ENCODE measurements around the gene RFC4. TPM values are rescaled to one million over a fixed set of nuclear protein-coding genes. Genes with fewer than 3 reads are reported as not detected.

RFC4 gene
- total and polyA plus RNA-seq, 2 donors (not counting 3 experiments of a cell fraction or from before 2014, with no cell fraction given) = 6.2 to 33.7 TPM

DNA sequence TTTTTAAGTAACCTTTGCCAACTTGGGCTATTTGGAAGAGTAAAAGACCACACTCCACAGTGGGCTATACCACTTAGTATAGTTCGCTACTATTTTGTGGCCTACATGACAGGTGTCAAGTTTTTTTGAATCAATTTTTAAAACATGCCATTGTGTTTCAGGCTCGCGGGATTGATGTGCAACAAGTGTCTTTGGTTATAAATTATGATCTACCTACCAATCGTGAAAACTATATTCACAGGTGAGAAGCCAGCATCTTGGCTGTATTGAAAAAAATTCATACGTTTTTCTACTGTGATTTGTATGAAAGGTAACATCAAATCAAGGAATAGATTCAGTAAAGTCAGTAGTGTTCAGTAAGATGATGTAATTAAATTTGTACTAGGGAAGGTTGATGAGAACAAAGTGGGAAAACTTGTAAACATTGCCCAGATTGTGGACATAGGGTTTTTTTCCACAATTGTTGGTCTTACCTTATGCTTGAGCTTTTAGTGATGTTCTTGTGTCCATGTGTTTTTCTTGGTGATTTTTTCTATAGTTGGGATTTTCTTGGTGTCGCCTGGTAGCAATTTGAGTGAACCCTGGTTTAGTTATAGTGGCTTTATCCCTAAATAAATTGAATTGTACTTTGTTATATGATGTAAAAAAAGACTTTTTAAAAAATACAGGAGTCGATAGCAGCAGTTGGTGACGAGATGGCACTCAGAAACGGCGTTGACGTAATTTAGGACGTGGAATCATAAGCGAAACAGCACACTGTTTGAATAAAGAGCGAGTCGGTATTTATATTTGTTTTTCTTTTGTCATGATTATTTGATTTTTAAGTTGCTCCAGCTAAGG, 18.4 kb downstream of the RFC4 start:
- FAIRE-seq = no peak
- peaks cover 15% of the 10 kb centered on the region for H4K20me1 ChIP-seq (replicated peaks; ENCODE audit: control insufficient read depth, extremely low read depth, insufficient read depth, low read length)
- no peak for DNase-seq (ENCODE audit: low read depth, low spot score)
- H3K9me1 ChIP-seq (replicated peaks; ENCODE audit: control insufficient read depth, extremely low read depth, insufficient read depth, low read length) = no peaks in the 10 kb centered on the region
- H3K9ac ChIP-seq (replicated peaks; ENCODE audit: extremely low read depth, insufficient read depth, low read length) = no peak overlapping the region
- dilution Hi-C loops (cut with MboI; ENCODE audit: extremely low pct_ligation_motif_present, low sequenced_read_pairs) = no loop called here
- H3K4me1 ChIP-seq (ENCODE audit: control insufficient read depth, extremely low read depth, insufficient read depth, low read length) = peaks cover 22% of the 10 kb centered on the region
- ChIA-PET POLR2A (no interaction called here), CTCF (interaction anchor here (0.6 to 1.3 kb wide), 2 partner anchors 33 to 377 kb away, joined by 3 read pairs; no protein-coding TSS in a partner anchor)
- H3K79me2 ChIP-seq (ENCODE audit: control insufficient read depth, insufficient read depth, low read length) = peaks cover 51% of the 10 kb centered on the region
- BruUV-seq (replicated peaks) = no TSS peak
- peak; percentile 57 for TF ChIP-seq POLR2A (IDR thresholded peaks at IDR 0.05; ENCODE audit: low read depth, low read length)
- TF ChIP-seq, protein P1, sequence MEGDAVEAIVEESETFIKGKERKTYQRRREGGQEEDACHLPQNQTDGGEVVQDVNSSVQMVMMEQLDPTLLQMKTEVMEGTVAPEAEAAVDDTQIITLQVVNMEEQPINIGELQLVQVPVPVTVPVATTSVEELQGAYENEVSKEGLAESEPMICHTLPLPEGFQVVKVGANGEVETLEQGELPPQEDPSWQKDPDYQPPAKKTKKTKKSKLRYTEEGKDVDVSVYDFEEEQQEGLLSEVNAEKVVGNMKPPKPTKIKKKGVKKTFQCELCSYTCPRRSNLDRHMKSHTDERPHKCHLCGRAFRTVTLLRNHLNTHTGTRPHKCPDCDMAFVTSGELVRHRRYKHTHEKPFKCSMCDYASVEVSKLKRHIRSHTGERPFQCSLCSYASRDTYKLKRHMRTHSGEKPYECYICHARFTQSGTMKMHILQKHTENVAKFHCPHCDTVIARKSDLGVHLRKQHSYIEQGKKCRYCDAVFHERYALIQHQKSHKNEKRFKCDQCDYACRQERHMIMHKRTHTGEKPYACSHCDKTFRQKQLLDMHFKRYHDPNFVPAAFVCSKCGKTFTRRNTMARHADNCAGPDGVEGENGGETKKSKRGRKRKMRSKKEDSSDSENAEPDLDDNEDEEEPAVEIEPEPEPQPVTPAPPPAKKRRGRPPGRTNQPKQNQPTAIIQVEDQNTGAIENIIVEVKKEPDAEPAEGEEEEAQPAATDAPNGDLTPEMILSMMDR (IDR thresholded peaks at IDR 0.05; ENCODE audit: extremely low read depth in 1 of 2, insufficient read depth in 1 of 2, low read depth in 1 of 2, low read length in 2 of 2) = no peak
- intact Hi-C loops (cut with micrococcal nuclease) = loop anchor here (10.0 kb wide), 1 partner anchor 803 kb away; no protein-coding TSS in a partner anchor
- H3K27me3 ChIP-seq (ENCODE audit: control insufficient read depth in 2 of 2, insufficient read depth in 2 of 2, low read length in 2 of 2) = no peaks in the 10 kb centered on the region
- no peaks in the 10 kb centered on the region for H3K9me3 ChIP-seq (replicated peaks; ENCODE audit: control insufficient read depth, insufficient read depth, low read length)
- no peak overlapping the region for H3K27ac ChIP-seq (ENCODE audit: insufficient read depth, low read depth, low read length)
- no peak overlapping the region for H2AFZ ChIP-seq (ENCODE audit: low read depth, low read length)
- peaks cover 38 to 44% of the 10 kb centered on the region in 2 experiments for H3K36me3 ChIP-seq (ENCODE audit: control insufficient read depth in 2 of 2, extremely low read depth in 1 of 2, insufficient read depth in 2 of 2, low read length in 2 of 2)
- H3K4me2 ChIP-seq (ENCODE audit: insufficient read depth, low read length) = peak overlapping the region; percentile 93
- H3K4me3 ChIP-seq (replicated peaks in 1 of 3; ENCODE audit: insufficient read depth in 1 of 3, low read depth in 1 of 3, low read length in 3 of 3) = peak overlapping the region in 1 of 3 experiments; percentile 11

DNA sequence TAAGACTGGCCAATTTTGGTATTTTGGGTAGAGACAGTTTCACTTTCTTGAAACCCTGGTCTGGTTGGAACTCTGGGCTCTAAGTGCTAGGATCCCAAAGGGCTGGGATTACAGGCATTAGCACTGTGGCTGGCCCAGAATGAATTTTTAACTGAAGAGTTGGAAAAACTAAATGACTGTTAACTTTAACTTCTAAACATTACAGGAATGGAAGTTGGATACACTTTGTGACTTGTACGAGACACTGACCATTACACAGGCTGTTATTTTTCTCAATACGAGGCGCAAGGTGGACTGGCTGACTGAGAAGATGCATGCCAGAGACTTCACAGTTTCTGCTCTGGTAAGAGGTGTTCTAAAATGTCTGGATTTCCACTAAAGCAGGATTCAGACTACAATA, 19.4 kb downstream of the RFC4 start:
- H2AFZ ChIP-seq (ENCODE audit: low read depth, low read length) = no peak overlapping the region

More for the DNA sequence above, 19.4 kb downstream of the RFC4 start:
- peaks cover 38 to 44% of the 10 kb centered on the region in 2 experiments for H3K36me3 ChIP-seq (ENCODE audit: control insufficient read depth in 2 of 2, extremely low read depth in 1 of 2, insufficient read depth in 2 of 2, low read length in 2 of 2)
- no peak overlapping the region for H3K27ac ChIP-seq (ENCODE audit: insufficient read depth, low read depth, low read length)
- ChIA-PET POLR2A (no interaction called here), CTCF (interaction anchor here (1.3 kb wide), 1 partner anchor 34 kb away, joined by 3 read pairs; no protein-coding TSS in a partner anchor)
- H3K27me3 ChIP-seq (ENCODE audit: control insufficient read depth in 2 of 2, insufficient read depth in 2 of 2, low read length in 2 of 2) = no peaks in the 10 kb centered on the region
- TF ChIP-seq POLR2AphosphoS5 (IDR thresholded peaks at IDR 0.05; ENCODE audit: insufficient read depth, low read depth, low read length) (peak; percentile 13), POLR2A (IDR thresholded peaks at IDR 0.05; ENCODE audit: low read depth, low read length) (peak; percentile 35)
- TF ChIP-seq, protein P2, sequence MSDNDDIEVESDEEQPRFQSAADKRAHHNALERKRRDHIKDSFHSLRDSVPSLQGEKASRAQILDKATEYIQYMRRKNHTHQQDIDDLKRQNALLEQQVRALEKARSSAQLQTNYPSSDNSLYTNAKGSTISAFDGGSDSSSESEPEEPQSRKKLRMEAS (IDR thresholded peaks at IDR 0.05; ENCODE audit: insufficient read depth, insufficient read length) = no peak
- H3K9me1 ChIP-seq (replicated peaks; ENCODE audit: control insufficient read depth, extremely low read depth, insufficient read depth, low read length) = no peaks in the 10 kb centered on the region
- peaks cover 26% of the 10 kb centered on the region for H3K4me1 ChIP-seq (ENCODE audit: control insufficient read depth, extremely low read depth, insufficient read depth, low read length)
- H3K9ac ChIP-seq (replicated peaks; ENCODE audit: extremely low read depth, insufficient read depth, low read length) = no peak overlapping the region
- BruUV-seq (replicated peaks) = no TSS peak
- peak overlapping the region in 2 of 3 experiments; percentile 8 to 85 for H3K4me3 ChIP-seq (replicated peaks in 1 of 3; ENCODE audit: insufficient read depth in 1 of 3, low read depth in 1 of 3, low read length in 3 of 3)
- H3K79me2 ChIP-seq (ENCODE audit: control insufficient read depth, insufficient read depth, low read length) = peaks cover 51% of the 10 kb centered on the region
- DNase-seq (ENCODE audit: low read depth, low spot score) = no peak
- no peak for FAIRE-seq
- H3K9me3 ChIP-seq (replicated peaks; ENCODE audit: control insufficient read depth, insufficient read depth, low read length) = no peaks in the 10 kb centered on the region
- intact Hi-C loops (cut with micrococcal nuclease) (loop anchor here (10.0 kb wide), 1 partner anchor 802 kb away; no protein-coding TSS in a partner anchor), dilution Hi-C loops (cut with MboI; ENCODE audit: extremely low pct_ligation_motif_present, low sequenced_read_pairs) (no loop called here)
- H4K20me1 ChIP-seq (replicated peaks; ENCODE audit: control insufficient read depth, extremely low read depth, insufficient read depth, low read length) = peaks cover 15% of the 10 kb centered on the region
- peak overlapping the region; percentile 93 for H3K4me2 ChIP-seq (ENCODE audit: insufficient read depth, low read length)

Measured in endothelial cell of umbilical vein (primary cell).